ENCODE measurements around the gene PXMP2.

- TF ChIP-seq CTCF (conservative IDR thresholded peaks at IDR 0.05; ENCODE audit: low read length), result no peak
- no peak for TF ChIP-seq EZH2phosphoT487 (IDR thresholded peaks at IDR 0.05; ENCODE audit: borderline replicate concordance)
Observed at GRCh38 chr12:132724506-132725241, 37.3 kb downstream of the PXMP2 start.
